ENCODE measurements around the gene NCKAP1. TPM values are rescaled to one million over a fixed set of nuclear protein-coding genes. Genes with fewer than 3 reads are reported as not detected.

NCKAP1 gene
- total and polyA plus RNA-seq, 4 donors, result 16.1 to 64.2 (median 24.4) TPM

DNA sequence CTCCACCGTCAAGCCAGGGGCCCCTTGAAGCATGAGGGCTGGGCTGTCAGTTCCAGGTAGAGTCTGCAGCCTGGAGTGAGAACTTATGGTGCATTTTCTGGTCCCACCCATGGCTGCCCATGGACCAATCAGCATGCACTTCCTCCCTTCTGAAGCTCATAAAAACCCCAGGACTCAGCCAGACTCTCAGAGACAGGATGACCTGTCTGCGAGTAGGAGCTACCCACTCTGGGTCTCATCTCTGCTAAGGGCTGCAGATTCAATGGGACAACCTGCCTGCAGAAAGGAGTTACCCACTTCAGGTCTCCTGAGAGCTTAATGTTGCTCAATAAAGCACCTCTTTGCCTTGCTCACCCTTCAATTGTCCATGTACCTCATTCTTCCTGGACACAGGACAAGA lies 30.9 kb upstream of the NCKAP1 start:
- Histone ChIP-seq H3K27me3 (ENCODE audit: control insufficient read depth in 4 of 4, insufficient read depth in 4 of 4, low read length in 3 of 4) (no peaks in the 10 kb centered on the region), H3K9ac (ENCODE audit: low read depth in 1 of 2, low read length in 2 of 2) (no peak overlapping the region), H3K27ac (ENCODE audit: low read depth in 1 of 2, low read length in 2 of 2) (no peak overlapping the region), H3K4me1 (ENCODE audit: control insufficient read depth in 4 of 4, insufficient read depth in 4 of 4, low read length in 3 of 4) (no peaks in the 10 kb centered on the region), H3K36me3 (ENCODE audit: control insufficient read depth in 4 of 4, insufficient read depth in 3 of 4, low read depth in 1 of 4, low read length in 3 of 4) (no peaks in the 10 kb centered on the region), H3K9me3 (ENCODE audit: control insufficient read depth in 4 of 4, low read length in 3 of 4) (no peaks in the 10 kb centered on the region), H3K4me3 (ENCODE audit: low read depth in 1 of 3, low read length in 3 of 3) (no peak overlapping the region)
- no peak for TF ChIP-seq ZBTB33 (IDR thresholded peaks at IDR 0.05)
- TF ChIP-seq ATF3 (IDR thresholded peaks at IDR 0.05), result no peak
- no peak for TF ChIP-seq SP1 (IDR thresholded peaks at IDR 0.05)
- TF ChIP-seq, protein P1, sequence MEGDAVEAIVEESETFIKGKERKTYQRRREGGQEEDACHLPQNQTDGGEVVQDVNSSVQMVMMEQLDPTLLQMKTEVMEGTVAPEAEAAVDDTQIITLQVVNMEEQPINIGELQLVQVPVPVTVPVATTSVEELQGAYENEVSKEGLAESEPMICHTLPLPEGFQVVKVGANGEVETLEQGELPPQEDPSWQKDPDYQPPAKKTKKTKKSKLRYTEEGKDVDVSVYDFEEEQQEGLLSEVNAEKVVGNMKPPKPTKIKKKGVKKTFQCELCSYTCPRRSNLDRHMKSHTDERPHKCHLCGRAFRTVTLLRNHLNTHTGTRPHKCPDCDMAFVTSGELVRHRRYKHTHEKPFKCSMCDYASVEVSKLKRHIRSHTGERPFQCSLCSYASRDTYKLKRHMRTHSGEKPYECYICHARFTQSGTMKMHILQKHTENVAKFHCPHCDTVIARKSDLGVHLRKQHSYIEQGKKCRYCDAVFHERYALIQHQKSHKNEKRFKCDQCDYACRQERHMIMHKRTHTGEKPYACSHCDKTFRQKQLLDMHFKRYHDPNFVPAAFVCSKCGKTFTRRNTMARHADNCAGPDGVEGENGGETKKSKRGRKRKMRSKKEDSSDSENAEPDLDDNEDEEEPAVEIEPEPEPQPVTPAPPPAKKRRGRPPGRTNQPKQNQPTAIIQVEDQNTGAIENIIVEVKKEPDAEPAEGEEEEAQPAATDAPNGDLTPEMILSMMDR (IDR thresholded peaks at IDR 0.05; ENCODE audit: low read depth, low read length, missing input control), result no peak
- TF ChIP-seq FOXA1 (IDR thresholded peaks at IDR 0.05), result no peak
- no peak for TF ChIP-seq REST (IDR thresholded peaks at IDR 0.05)
- TF ChIP-seq TAF1 (conservative IDR thresholded peaks at IDR 0.05), result no peak
- TF ChIP-seq JUND (IDR thresholded peaks at IDR 0.05), result no peak
- TF ChIP-seq HNF4A (conservative IDR thresholded peaks at IDR 0.05), result no peak
- TF ChIP-seq RAD21 (IDR thresholded peaks at IDR 0.05), result no peak
- TF ChIP-seq GABPA (IDR thresholded peaks at IDR 0.05 in 1 of 2, conservative IDR thresholded peaks at IDR 0.05 in 1 of 2), result no peak
- TF ChIP-seq, protein P2, sequence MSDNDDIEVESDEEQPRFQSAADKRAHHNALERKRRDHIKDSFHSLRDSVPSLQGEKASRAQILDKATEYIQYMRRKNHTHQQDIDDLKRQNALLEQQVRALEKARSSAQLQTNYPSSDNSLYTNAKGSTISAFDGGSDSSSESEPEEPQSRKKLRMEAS (IDR thresholded peaks at IDR 0.05), result no peak
- TF ChIP-seq NR2F2 (IDR thresholded peaks at IDR 0.05), result no peak
- TF ChIP-seq RXRA (IDR thresholded peaks at IDR 0.05), result no peak
- no peak for TF ChIP-seq FOXA2 (IDR thresholded peaks at IDR 0.05)
- no peak for TF ChIP-seq EGR1 (IDR thresholded peaks at IDR 0.05; ENCODE audit: low read depth in 2 of 2)
- no peak for TF ChIP-seq HNF4G (IDR thresholded peaks at IDR 0.05)
- no peak for DNase-seq (ENCODE audit: low spot score)
- 95% methylated on average over 2 of the region's 2 CpGs for whole genome bisulfite sequencing

DNA sequence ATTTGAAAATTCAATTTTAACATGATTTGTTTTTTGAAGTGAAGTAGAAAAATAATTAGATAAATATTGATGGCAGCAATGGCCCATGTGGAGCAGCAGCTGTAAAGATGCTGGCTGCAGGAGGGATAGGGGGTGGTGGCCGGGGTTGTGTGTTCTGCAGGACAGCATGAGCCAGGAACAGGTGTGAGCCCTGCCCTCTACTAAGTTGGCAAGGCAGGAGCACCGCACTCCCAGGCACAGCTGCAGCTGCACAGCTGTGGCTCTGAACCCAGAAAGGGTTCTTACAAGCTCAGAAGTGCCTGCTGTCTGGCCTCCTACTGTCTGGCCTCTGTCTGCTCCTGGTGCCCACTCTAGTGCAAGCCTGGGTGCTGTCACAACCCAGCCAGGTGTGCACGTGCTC lies 30.3 kb upstream of the NCKAP1 start:
- Histone ChIP-seq H3K9me3 (ENCODE audit: control insufficient read depth in 4 of 4, low read length in 3 of 4) (no peaks in the 10 kb centered on the region), H3K27ac (ENCODE audit: low read depth in 1 of 2, low read length in 2 of 2) (no peak overlapping the region), H3K4me3 (ENCODE audit: low read depth in 1 of 3, low read length in 3 of 3) (no peak overlapping the region), H3K36me3 (ENCODE audit: control insufficient read depth in 4 of 4, insufficient read depth in 3 of 4, low read depth in 1 of 4, low read length in 3 of 4) (no peaks in the 10 kb centered on the region), H3K9ac (ENCODE audit: low read depth in 1 of 2, low read length in 2 of 2) (no peak overlapping the region), H3K27me3 (ENCODE audit: control insufficient read depth in 4 of 4, insufficient read depth in 4 of 4, low read length in 3 of 4) (no peaks in the 10 kb centered on the region), H3K4me1 (ENCODE audit: control insufficient read depth in 4 of 4, insufficient read depth in 4 of 4, low read length in 3 of 4) (no peaks in the 10 kb centered on the region)
- 87% methylated on average over 3 of the region's 3 CpGs for WGBS
- no peak for DNase-seq (ENCODE audit: low spot score)
- TF ChIP-seq SP1 (IDR thresholded peaks at IDR 0.05), result no peak
- no peak for TF ChIP-seq HNF4G (IDR thresholded peaks at IDR 0.05)
- TF ChIP-seq GABPA (IDR thresholded peaks at IDR 0.05 in 1 of 2, conservative IDR thresholded peaks at IDR 0.05 in 1 of 2), result no peak
- no peak for TF ChIP-seq ATF3 (IDR thresholded peaks at IDR 0.05)

Measured in liver (tissue), 9 donors.